Activated CD4-positive, alpha-beta T cell treated with anti-CD3 and anti-CD28 coated beads for 36 hours (primary cell): ENCODE measurements around the gene ENTPD1. TPM values are rescaled to one million over a fixed set of nuclear protein-coding genes. Genes with fewer than 3 reads are reported as not detected.
"Not testable (repeated sequence)": the region's sequence is repeated elsewhere in the genome, so short reads cannot be mapped to it uniquely, and the experiment has no call there.

Source experiments
- ATAC-seq: fragments of 200-7000 bp; cut with Tn5 transposase; one replicate; pipeline ENCODE4 v1.10.0; 2021; ENCODE audit warnings: mild to moderate bottlenecking, moderate library complexity
- CTCF ChIA-PET: fragments of 350-600 bp; sonication (Branson Sonifier 250); formaldehyde crosslinking; loops from one replicate; lab custom pipeline; 2021; ENCODE audit warnings: antibody characterized with exemption; lab: Charles Lee
- POLR2A ChIA-PET: fragments of 350-600 bp; sonication (Branson Sonifier 250); formaldehyde crosslinking; loops from one replicate; lab custom pipeline; 2021; ENCODE audit warnings: antibody characterized with exemption, inconsistent platforms; lab: Charles Lee
- DNase-seq: peaks from one replicate; pipeline ENCODE4 v3.0.0-alpha.2; 2020
- H3K27ac Mint-ChIP-seq: one replicate; pipeline ENCODE4 v1.8.0; 2021; ENCODE audit warnings: mixed read lengths
- H3K27me3 Mint-ChIP-seq: one replicate; pipeline ENCODE4 v1.8.0; 2021; ENCODE audit warnings: mixed read lengths
- H3K36me3 Mint-ChIP-seq: one replicate; pipeline ENCODE4 v1.8.0; 2021; ENCODE audit warnings: low read depth, mixed read lengths
- H3K4me1 Mint-ChIP-seq: one replicate; pipeline ENCODE4 v1.8.0; 2021; ENCODE audit warnings: mixed read lengths
- H3K4me3 Mint-ChIP-seq: one replicate; pipeline ENCODE4 v1.8.0; 2021; ENCODE audit warnings: mild to moderate bottlenecking, moderate library complexity, mixed read lengths
- H3K9me3 Mint-ChIP-seq: one replicate; pipeline ENCODE4 v1.8.0; 2021; ENCODE audit warnings: low read depth, mixed read lengths
- intact Hi-C, 2 experiments: fragments of 100-400 bp; cut with DNase I in 1 of 2; cut with micrococcal nuclease in 1 of 2; formaldehyde crosslinking; loops; one replicate each; pipeline versions ENCODE4 v1.14.2 to v1.15.1; 2022 to 2024; cut with DNase I, micrococcal nuclease
- total RNA-seq, 2 experiments: library from RNA; stranded (reverse); gene quantifications; one replicate each; pipeline ENCODE4 v1.2.3, GENCODE V29; 2021

Gene ENTPD1, protein sequence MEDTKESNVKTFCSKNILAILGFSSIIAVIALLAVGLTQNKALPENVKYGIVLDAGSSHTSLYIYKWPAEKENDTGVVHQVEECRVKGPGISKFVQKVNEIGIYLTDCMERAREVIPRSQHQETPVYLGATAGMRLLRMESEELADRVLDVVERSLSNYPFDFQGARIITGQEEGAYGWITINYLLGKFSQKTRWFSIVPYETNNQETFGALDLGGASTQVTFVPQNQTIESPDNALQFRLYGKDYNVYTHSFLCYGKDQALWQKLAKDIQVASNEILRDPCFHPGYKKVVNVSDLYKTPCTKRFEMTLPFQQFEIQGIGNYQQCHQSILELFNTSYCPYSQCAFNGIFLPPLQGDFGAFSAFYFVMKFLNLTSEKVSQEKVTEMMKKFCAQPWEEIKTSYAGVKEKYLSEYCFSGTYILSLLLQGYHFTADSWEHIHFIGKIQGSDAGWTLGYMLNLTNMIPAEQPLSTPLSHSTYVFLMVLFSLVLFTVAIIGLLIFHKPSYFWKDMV
- under 1 TPM in 1 of 2 experiments, not detected in 1; 0.37 TPM for total RNA-seq

DNA sequence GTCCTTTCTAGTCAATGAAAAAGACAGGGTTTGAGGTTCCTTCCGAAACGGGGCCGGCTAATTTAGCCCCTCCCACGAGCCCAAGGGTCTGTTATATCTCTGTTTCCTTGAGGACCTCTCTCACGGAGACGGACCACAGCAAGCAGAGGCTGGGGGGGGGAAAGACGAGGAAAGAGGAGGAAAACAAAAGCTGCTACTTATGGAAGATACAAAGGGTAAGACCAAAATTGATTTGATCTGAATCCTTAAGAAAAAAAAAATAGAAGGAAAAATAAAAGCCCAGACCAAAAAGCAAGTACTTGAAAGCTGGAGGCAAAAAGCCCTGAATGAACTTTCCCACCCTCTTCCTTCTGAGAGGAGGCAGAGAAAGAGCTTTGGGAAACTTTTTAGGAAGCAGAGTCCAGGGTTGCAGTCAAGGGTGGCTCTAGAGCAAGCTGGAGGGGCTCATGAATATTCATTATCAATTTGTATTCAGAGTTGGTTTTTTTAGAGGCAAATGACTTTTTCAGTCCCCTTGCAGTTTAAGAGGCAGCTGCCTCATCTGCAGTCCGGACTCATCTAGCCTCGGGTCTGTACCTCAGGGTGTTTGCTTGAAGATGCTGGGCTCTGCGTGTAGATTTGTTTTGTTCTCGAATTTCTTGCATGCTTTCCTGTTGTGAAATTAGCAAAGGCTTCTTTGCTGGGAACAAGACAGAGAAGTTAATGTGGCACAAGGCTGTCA lies at the start of gene ENTPD1:
ENTPD1 (plus strand) TSS at position 123 of the 721 bp plus-strand sequence; CDS start at position 200, 77 bp downstream.
- ATAC-seq (no peak), DNase-seq (no peak)
- H3K27ac Mint-ChIP-seq, result no peak within 1 kb of the TSS
- H3K36me3 Mint-ChIP-seq, result no peaks in the 10 kb centered on the region
- H3K9me3 Mint-ChIP-seq, result no peaks in the 10 kb centered on the region
- CTCF ChIA-PET, result no interaction called here
- H3K27me3 Mint-ChIP-seq, result peaks cover 33% of the 10 kb centered on the region
- peaks cover 3% of the 10 kb centered on the region for H3K4me1 Mint-ChIP-seq
- POLR2A ChIA-PET, result interaction anchor here (0.6 kb wide), 1 partner anchor 62 kb away, joined by 4 read pairs; the partner anchor contains the start of gene TCTN3
- intact Hi-C loops, result no loop called here
- no peak within 1 kb of the TSS for H3K4me3 Mint-ChIP-seq

DNA sequence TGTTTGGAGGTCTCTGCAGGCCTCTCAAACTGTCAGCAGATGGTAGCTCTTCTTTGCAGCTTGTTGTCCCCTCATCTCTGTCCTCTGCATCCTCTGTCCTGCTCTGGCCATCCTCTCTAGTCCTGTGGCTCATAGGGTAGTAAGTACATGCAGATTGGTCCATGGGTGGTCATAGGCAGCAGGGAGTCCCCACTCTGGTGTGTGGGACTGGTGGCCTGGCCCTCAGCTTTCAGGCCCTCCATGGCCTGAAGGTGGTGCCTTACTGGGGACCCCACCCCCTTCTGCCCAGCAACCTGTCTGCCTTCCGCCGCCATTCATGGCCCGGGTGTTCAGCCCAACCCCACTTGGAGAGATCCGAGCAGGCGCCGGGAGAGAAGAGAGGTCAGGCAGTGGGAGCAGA lies 49.4 kb upstream of the ENTPD1 start:
- ATAC-seq (no peak), DNase-seq (no peak)
- ChIA-PET CTCF (interaction anchor here (0.8 kb wide), 1 partner anchor 13 kb away, joined by 4 read pairs; the partner anchor contains the start of gene TCTN3), POLR2A (no interaction called here)
- Mint-ChIP-seq H3K27me3 (no peaks in the 10 kb centered on the region), H3K36me3 (no peaks in the 10 kb centered on the region), H3K9me3 (peaks cover 2% of the 10 kb centered on the region), H3K4me1 (no peaks in the 10 kb centered on the region), H3K27ac (no peak overlapping the region), H3K4me3 (no peak overlapping the region)
- intact Hi-C loops, result no loop called here

DNA sequence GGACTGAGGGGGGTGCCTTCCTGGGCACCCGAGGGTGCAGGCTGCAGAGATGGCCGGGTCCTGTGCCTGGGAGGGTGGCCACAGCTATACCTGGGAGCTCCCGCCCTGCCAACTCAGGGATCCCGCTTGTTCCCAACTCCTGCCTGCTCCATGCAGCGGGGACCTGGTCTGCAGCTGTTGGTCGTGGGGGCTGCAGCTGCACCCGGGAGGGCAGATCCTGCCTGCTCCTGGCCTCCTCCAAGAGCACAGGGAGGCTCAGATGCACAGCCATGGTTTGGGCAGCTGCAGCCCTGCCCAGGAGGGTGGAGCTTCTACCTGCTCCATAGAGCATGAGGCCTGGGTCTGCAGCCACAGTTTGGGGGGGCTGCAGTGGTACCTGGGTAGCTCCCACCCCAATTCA lies 49.0 kb upstream of the ENTPD1 start:
- Mint-ChIP-seq H3K36me3 (no peaks in the 10 kb centered on the region), H3K4me3 (no peak overlapping the region), H3K4me1 (no peaks in the 10 kb centered on the region), H3K27ac (no peak overlapping the region), H3K27me3 (no peaks in the 10 kb centered on the region), H3K9me3 (peaks cover 2% of the 10 kb centered on the region)
- intact Hi-C loops, result no loop called here
- CTCF ChIA-PET, result interaction anchor here (0.8 kb wide), 1 partner anchor 13 kb away, joined by 4 read pairs; the partner anchor contains the start of gene TCTN3
- ATAC-seq (no peak), DNase-seq (no peak)
- POLR2A ChIA-PET, result no interaction called here

DNA sequence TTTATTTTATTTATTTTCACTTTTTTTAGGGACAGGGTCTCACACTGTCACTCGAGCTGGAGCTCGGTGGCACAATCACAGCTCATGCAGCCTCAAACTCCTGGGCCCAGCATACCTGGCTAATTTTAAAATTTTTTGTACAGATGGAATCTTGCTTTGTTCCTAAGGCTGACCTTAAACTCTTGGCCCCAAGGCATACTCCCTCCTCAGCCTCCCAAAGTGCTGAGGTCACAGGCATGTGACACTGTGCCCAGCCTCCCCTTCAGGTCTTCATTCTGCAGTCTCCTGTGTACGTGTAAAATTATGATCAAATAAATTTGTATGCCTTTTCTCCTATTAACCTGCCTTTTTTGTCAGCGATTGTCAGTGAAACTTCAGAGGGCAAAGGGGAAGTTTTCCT lies 44.5 kb upstream of the ENTPD1 start:
- ChIA-PET POLR2A (no interaction called here), CTCF (no interaction called here)
- intact Hi-C loops, result no loop called here
- ATAC-seq, result no peak
- no peaks in the 10 kb centered on the region for H3K4me1 Mint-ChIP-seq
- no peak overlapping the region for H3K27ac Mint-ChIP-seq
- H3K36me3 Mint-ChIP-seq, result no peaks in the 10 kb centered on the region
- H3K27me3 Mint-ChIP-seq, result no peaks in the 10 kb centered on the region
- H3K9me3 Mint-ChIP-seq, result no peaks in the 10 kb centered on the region
- no peak for DNase-seq
- H3K4me3 Mint-ChIP-seq, result no peak overlapping the region

DNA sequence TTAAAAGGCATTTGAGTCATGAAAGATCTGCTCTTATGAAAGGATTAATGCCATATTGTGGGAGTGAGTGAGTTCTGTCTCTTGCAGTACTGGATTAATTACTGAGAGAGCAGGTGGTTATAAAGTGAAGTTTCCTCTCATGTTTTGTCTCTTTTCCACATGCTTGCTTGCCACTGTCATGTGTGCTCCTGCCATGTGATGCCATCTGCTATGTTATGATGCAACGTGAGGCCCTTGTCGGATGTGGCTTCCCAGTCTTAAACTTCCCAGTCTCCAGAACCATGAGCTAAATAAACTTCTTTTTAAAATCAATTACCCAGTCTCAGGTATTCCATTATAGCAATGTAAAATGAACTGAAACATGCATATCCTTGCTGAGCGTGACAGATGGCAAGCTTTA lies 39.5 kb upstream of the ENTPD1 start:
- ATAC-seq (no peak), DNase-seq (no peak)
- no peaks in the 10 kb centered on the region for H3K9me3 Mint-ChIP-seq
- intact Hi-C loops, result no loop called here
- no peaks in the 10 kb centered on the region for H3K27me3 Mint-ChIP-seq
- CTCF ChIA-PET, result interaction anchor here (0.6 to 0.8 kb wide), 3 partner anchors 12 to 23 kb away, joined by 3 read pairs; no protein-coding TSS in a partner anchor
- H3K4me1 Mint-ChIP-seq, result no peaks in the 10 kb centered on the region
- no peak overlapping the region for H3K27ac Mint-ChIP-seq
- POLR2A ChIA-PET, result no interaction called here
- no peak overlapping the region for H3K4me3 Mint-ChIP-seq
- no peaks in the 10 kb centered on the region for H3K36me3 Mint-ChIP-seq

DNA sequence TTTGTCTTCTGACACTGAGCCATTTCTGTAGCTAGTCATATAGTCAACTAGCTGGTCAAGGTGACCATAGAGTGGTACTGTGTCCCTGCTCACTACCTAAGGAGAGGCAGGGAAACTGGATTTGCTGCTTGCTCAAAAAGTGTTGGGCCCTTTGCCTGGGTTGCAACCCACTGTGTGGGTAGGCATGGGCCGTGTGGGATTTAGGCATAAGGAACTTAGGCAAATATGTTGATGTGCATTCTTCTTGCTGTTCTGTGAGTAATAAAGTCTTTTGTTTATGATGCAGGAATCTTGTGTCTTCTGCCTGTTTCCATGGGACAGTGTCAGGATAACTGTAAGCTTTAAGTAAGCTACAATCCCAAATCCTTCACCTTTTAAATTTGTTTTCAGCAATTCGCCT lies 39.1 kb upstream of the ENTPD1 start:
- DNase-seq (no peak), ATAC-seq (no peak)
- no peak overlapping the region for H3K27ac Mint-ChIP-seq
- ChIA-PET CTCF (interaction anchor here (0.8 to 1.2 kb wide), 2 partner anchors 12 to 23 kb away, joined by 3 to 4 read pairs; partner anchors contain the start of gene TCTN3), POLR2A (no interaction called here)
- no peaks in the 10 kb centered on the region for H3K27me3 Mint-ChIP-seq
- no peaks in the 10 kb centered on the region for H3K36me3 Mint-ChIP-seq
- H3K4me3 Mint-ChIP-seq, result no peak overlapping the region
- intact Hi-C loops, result no loop called here
- no peaks in the 10 kb centered on the region for H3K4me1 Mint-ChIP-seq
- H3K9me3 Mint-ChIP-seq, result no peaks in the 10 kb centered on the region

DNA sequence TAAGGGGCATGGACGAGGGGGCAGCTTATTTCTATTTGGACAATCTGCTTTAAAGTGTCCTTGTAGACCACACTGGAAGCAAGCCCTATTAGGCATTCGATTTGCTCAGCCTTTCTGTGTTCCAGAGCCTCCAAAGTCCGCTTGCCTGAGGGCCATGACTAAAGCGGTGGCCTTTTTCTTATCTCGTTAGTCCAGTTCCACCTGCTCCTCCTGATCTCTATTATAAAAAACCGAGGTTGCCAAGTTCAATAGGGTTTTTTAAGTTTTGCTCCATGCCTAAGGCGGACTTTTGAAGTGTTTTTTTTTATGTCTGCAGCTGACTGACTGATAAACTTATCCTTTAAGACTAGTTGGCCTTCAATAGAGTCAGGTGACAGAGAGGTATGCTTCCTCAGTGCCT lies 35.2 kb upstream of the ENTPD1 start:
- ATAC-seq, H3K4me3 Mint-ChIP-seq, H3K27ac Mint-ChIP-seq, CTCF ChIA-PET, intact Hi-C loops, H3K9me3 Mint-ChIP-seq, DNase-seq, H3K27me3 Mint-ChIP-seq, POLR2A ChIA-PET, H3K4me1 Mint-ChIP-seq, H3K36me3 Mint-ChIP-seq: not testable (repeated sequence)

DNA sequence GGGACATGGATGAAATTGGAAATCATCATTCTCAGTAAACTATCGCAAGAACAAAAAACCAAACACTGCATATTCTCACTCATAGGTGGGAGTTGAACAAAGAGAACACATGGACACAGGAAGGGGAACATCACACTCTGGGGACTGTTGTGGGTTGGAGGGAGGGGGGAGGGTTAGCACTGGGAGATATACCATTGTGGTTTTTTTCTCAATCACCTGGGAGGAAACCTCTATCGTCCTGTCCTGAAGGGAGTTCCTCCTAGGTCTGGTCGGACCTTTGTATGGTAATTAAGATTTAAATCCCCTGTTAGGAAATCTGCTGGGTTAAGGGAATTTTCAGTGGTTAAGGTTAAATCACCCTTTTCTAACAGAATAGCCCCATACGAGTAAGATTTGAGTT lies 33.5 kb upstream of the ENTPD1 start:
- H3K36me3 Mint-ChIP-seq, H3K4me3 Mint-ChIP-seq, H3K27ac Mint-ChIP-seq, DNase-seq, H3K27me3 Mint-ChIP-seq, POLR2A ChIA-PET, intact Hi-C loops, CTCF ChIA-PET, H3K9me3 Mint-ChIP-seq, ATAC-seq, H3K4me1 Mint-ChIP-seq: not testable (repeated sequence)

DNA sequence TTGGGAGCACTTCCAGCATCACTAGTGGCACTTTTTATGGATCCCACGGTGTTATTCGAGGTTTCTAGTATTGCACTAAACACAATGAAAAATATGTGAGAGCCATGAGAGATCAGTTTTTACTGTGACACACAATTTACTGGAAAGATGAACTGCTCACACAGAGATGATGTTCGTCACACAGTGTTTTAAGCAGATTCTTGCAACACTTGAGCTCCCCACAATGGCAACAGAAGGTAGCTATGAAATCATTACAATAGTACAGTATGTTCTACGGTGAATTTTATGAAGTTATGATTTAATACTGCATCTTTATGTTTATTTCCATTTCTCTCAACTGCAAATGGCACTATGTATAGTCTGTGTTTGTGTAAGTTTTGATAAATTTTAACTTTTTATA lies 27.4 kb upstream of the ENTPD1 start:
- Mint-ChIP-seq H3K36me3 (no peaks in the 10 kb centered on the region), H3K4me1 (no peaks in the 10 kb centered on the region), H3K4me3 (no peak overlapping the region), H3K9me3 (peaks cover 4% of the 10 kb centered on the region), H3K27me3 (peaks cover 16% of the 10 kb centered on the region), H3K27ac (no peak overlapping the region)
- no peak for ATAC-seq
- ChIA-PET CTCF (no interaction called here), POLR2A (no interaction called here)
- intact Hi-C loops, result no loop called here
- no peak for DNase-seq

DNA sequence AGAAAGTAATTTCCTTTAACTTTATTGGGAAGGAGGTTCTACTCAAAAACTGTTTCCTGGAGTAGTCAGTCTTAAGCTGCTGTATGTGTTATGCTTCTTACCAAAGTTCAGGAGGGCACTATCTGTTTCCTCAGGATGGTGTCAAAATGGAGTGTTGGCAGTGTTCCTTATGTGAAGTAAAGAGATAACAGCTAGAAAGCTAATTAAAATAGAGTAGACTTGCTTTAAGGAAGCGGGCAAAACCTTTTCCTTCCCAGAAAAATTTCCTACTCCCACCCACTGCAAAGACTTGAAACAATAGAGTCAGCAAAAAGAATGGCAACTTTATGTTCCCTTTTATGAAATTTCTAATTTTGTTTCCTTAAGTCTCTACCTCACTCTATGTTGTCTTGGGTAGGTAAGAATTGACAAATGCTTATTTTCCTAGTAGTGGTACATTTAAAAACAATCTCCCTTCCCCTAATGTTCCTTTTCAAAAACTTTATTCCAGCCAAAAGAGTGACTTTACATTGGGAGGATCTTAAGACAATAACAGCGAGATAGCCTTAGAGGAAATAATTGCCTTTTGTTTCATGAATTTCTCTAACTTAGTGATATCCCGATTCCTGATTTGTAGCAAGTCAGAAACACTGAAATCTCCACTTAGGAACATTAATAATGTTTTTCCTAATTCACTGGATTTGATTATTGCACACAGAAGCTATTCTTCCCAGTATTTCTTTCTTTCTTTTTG lies 26.5 kb upstream of the ENTPD1 start:
- DNase-seq (no peak), ATAC-seq (no peak)
- Mint-ChIP-seq H3K4me1 (no peaks in the 10 kb centered on the region), H3K4me3 (no peak overlapping the region), H3K36me3 (no peaks in the 10 kb centered on the region), H3K27ac (no peak overlapping the region), H3K27me3 (peaks cover 16% of the 10 kb centered on the region), H3K9me3 (peaks cover 10% of the 10 kb centered on the region)
- ChIA-PET POLR2A (no interaction called here), CTCF (no interaction called here)
- intact Hi-C loops, result no loop called here

DNA sequence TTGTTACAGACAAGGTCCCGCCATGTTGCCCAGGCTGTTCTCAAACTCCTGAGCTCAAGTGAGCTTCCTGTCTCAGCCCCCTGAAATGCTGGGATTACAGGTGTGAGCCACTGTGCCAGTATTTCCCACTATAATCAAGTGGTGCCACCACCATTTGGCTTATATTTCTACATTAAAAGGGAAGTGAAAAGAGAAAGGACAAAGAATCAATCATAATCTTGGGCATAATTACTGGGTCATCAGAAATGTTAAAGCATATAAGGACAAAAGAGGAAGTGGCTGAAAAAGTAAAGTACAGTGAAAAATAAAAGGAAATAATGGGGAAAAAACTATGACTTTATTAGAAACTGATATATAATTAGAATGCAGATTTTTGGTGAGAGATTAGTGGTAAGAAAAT lies 25.7 kb upstream of the ENTPD1 start:
- CTCF ChIA-PET, result no interaction called here
- Mint-ChIP-seq H3K27ac (no peak overlapping the region), H3K4me3 (no peak overlapping the region), H3K9me3 (peaks cover 10% of the 10 kb centered on the region), H3K36me3 (no peaks in the 10 kb centered on the region), H3K27me3 (peaks cover 16% of the 10 kb centered on the region), H3K4me1 (no peaks in the 10 kb centered on the region)
- ATAC-seq, result no peak
- no peak for DNase-seq
- intact Hi-C loops, result no loop called here
- POLR2A ChIA-PET, result no interaction called here
